Stimulated activated CD4-positive, alpha-beta T cell treated with anti-CD3 and anti-CD28 coated beads, Interleukin-4, amount 100 ng/mL, for 24 hours (primary cell): ENCODE measurements around the gene HDAC9.
A peak's percentile ranks its signal among the peaks of the same experiment; 100 is the strongest.
"Not testable (repeated sequence)": the region's sequence is repeated elsewhere in the genome, so short reads cannot be mapped to it uniquely, and the experiment has no call there.

Source experiments
- DNase-seq: peaks from one replicate; pipeline ENCODE4 v3.0.0-alpha.2; 2020

The HDAC9 gene

DNA sequence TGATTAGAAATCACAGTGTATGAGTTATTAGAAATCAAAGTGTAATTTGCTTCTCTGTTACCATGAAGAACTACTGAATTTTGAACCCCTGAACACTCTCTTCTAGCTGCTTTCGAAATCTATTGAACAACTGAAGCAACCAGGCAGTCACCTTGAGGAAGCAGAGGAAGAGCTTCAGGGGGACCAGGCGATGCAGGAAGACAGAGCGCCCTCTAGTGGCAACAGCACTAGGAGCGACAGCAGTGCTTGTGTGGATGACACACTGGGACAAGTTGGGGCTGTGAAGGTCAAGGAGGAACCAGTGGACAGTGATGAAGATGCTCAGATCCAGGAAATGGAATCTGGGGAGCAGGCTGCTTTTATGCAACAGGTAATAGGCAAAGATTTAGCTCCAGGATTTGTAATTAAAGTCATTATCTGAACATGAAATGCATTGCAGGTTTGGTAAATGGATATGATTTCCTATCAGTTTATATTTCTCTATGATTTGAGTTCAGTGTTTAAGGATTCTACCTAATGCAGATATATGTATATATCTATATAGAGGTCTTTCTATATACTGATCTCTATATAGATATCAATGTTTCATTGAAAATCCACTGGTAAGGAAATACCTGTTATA is 170.7 kb downstream of the HDAC9 start:
- DNase-seq, result peak; percentile 57

DNA sequence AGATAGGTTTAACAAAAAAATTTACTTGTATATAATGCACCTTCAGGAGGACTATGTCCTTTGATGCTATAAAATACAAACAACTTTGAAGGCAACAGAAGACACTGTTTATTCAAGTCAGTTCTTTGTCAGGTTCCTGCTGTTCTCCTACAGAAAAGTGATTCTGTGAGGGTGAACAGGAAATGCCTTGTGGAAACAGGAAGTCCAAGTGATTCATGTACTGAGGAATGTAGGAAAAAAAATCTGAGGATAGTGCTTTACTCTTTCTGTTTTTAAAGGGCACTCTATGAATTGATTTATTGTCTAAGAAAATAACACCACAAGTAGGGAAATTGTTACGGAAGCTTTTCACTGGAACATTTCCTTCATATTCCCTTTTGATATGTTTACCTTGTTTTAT is 171.9 kb downstream of the HDAC9 start:
- no peak for DNase-seq

DNA sequence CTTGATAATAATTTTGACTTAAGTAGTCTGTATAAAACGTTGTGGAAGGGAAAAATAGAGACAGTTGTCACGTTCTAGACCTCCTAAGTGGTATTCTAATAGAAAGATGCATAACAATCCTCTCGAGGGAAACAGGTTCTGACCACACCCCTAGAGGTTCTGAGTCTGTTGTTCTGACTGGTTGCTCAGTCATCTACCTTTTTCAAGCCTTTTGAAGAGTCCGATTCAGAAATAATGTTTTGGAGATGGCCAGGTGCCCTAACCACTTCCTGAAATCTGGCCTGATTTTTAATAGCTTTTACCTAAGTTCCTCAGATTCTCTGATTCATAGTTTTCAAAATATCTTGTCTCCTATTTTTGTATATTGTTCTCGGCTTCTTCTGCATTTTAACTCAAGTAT is 175.6 kb downstream of the HDAC9 start:
- no peak for DNase-seq

DNA sequence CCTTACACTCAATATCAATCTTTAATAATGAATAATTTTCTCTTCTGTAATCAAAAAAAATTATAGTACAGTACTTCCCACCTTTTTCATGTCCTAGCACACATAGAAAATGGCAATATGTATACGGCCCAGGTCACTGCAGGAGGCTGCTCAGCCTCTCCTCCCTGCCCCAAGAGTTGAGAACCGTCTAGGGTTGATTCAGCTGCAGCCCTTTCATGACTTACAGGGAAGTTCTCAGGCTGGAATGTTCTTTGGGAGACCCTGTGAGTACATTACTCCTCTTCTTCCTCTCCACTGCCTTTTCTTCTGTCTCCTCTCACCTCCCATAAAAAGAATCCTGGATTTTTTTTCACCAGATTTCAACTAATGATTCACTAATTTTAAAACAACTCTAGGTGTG is 180.0 kb downstream of the HDAC9 start:
- no peak for DNase-seq

DNA sequence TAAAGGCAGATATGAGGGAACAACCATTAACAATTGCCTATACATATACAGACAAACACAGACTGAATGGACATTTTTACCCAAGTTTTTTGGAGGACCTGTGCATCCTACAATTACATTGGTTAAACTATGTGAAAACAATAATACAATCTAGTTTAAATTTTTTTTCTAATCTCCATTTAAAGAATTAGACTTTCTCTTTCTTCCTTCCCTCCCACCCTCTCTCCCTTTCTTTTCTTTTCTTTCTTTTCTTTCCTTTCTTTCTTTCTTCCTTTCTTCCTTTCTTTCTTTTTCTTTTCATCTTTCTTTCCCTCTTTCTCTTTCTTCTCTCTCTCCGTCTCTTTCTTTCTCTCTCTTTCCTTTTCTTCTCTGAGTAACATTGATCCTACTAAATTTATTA is 183.7 kb downstream of the HDAC9 start:
- no peak for DNase-seq

DNA sequence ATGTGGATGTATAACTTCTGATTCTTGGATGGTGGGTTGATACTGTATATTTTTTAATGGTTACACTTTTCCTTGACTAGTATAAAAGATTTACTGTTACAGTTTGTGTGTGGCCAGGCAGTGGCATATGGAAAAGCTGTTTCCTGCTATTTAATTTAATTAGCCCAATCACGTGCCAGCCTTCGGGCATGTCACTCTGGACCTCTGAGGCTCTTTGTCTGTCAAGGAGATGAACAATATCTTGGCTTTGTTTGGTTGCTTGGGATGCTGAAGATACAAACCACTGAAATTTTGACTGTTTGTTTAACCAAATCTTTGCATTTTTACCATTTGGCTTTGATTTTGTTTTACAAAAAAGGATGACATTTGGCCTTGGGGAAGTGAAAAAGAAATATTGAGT is 185.0 kb downstream of the HDAC9 start:
- no peak for DNase-seq

DNA sequence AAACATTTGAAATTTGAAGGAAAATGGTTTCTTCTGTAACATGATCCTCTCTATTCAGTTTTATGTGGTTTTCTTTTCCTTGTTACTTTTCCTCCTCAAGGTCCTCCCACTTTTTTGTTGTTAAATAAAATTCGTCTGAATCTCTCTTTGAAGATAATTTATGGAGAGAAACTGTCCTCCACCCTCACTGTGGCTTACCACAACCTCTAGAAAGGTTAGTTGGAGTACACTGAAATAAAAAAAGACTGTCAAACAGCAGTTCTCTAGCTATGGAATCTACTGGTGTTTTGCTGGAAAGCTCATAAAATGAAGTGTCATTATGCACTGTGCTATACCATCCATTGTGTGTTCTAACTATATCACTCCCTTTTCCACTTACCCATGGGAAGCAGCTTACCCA is 189.4 kb downstream of the HDAC9 start:
- no peak for DNase-seq

DNA sequence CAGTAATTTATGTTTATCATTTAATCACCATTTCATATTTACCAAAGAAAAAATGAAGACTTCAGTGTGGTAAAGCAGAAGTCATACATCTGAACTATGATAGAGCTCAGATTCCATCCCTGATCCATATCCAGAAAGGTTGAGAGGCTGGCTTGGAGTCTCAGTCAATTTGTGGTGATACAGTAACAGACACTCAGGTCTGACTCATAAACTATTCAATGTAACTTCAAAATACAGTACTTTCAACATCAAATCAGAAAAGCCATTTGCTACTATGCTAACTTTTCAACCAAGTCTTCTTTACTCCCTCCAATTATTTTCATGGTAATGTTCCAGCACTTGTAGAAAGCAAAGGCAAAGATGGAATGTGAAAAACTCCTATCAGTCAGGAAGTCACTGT is 190.4 kb downstream of the HDAC9 start:
- DNase-seq, result no peak

DNA sequence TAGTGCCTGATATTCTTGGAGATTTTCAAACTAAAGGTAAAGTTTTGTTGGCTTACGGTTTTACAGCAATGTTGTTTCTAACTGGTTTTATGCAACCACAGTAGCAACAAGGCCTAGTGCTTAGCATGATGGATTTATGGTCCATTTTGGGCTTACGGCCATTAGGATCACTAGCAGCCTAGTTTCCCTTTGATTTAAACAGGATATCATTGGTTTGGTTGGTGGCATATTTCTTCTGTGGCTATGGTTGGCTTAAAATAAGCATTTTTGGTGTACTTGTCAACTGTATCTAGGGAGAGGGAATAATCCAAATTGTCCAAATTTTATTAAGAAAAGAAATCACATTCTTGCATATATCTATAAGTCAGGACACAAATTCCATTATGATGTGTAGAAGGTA is 194.0 kb downstream of the HDAC9 start:
- DNase-seq, result no peak

DNA sequence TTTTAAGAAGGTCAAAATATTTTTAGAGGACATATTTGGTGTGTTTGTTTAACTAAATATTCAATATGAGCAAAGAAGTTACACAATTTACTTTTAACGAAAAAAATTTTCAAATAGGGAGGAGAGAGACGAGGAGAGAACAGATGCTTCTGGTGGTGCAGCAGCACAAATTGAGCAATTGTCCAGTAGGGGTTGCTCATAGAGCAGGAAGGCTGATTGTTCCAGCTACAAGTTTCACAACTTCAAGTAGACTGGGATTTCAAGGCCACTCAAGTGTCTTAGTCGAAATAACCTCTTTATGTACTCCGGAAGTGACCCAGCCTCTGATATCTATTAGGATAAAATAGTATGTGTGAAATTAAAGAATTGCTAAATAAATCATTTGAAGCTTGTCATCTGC is 197.9 kb downstream of the HDAC9 start:
- no peak for DNase-seq

DNA sequence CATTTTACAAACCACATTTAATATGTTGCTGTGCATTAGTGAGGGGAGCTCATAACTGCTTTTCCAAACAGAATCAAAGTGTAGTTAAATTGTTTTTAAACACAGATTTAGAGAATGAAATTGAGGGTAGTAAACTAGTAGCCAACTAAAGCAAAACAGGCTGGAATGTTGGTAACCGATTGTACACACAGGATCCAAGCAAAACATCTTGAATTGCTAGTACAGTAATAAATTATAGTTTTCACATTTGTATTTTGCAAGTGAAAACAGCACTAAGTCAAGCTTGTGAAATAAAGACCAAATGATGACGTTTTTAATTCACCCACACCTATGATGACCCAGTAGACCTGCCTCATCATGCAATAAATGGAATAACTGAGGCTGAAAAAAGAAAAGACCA is 198.3 kb downstream of the HDAC9 start:
- DNase-seq, result no peak

DNA sequence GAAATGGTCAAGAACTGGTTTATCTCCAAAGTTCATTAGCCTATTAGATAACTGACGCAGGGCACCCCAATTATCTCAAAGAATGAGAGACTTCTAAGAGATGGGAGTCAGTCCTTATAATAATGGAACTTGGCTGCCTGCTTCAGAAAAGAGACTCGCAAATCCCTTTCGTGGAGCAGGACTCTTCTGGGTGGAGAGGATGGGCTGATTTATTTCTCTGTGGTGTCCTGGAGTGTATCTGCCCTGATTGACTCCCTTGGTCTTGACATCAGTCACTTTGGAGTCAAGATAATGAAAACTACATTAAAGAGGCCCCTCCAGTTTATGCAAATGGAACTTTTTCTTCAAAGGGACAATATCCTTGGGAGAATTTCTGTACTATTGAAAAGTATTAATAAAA is 198.9 kb downstream of the HDAC9 start:
- no peak for DNase-seq

DNA sequence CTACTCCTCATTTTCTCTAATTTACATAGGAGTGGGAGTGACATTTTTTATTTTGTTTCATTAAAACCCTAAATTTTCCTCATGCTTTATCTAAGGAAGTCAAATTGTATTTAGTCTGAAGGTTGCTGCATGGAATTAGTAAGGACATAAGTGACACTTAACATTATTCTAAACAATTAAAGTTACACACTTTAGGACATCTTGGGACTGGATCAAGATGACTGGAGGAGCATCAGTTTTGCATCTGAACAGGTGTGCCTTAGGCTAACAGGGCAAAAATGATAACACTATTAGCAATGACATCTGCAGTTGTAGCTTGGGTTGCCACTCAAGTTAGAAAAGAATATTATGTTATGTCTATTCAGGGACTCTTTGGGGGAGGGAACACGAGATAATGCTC is 199.4 kb downstream of the HDAC9 start:
- DNase-seq, result no peak

DNA sequence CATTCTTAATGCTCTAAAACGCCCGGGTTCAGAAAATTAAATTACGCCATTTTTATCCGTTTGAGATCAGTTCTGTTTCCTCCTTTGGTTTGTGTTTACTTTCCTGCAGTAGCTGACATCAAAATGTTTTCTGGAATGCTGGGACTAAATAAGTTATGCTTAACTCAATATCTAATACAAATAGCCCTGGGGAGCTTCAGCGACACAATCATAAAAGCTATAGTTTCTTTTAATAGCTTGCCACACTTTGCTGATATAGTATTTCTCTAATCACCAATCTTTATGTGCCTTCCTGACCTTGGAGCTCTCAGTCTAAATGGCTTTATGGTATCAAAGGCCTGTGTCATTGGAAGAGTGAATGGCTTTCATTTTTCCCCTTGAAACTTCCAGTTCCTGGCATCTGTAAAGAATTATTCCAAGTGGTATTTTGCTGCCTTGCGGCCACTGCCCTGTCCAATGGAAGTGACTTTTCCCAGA is 202.7 kb downstream of the HDAC9 start:
- no peak for DNase-seq

DNA sequence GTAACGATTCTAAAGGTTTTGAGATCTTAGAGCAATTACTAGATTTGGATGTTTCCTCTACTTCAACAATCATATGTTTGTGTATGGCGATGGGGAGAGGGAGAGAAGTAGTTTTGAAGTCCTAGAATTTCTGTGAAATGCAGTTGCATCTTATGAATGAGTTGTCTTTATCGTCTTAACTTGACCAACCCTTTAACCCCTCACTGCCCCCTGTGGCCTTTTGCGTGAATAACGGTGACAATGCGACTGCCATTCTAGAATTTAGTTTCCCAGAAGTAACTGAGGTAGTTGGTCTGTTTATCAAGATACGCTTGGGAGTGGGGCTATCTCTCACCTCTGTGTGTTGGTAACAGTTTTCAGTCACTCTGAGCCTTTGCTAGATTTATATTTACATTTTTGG is 204.6 kb downstream of the HDAC9 start:
- DNase-seq, result no peak

DNA sequence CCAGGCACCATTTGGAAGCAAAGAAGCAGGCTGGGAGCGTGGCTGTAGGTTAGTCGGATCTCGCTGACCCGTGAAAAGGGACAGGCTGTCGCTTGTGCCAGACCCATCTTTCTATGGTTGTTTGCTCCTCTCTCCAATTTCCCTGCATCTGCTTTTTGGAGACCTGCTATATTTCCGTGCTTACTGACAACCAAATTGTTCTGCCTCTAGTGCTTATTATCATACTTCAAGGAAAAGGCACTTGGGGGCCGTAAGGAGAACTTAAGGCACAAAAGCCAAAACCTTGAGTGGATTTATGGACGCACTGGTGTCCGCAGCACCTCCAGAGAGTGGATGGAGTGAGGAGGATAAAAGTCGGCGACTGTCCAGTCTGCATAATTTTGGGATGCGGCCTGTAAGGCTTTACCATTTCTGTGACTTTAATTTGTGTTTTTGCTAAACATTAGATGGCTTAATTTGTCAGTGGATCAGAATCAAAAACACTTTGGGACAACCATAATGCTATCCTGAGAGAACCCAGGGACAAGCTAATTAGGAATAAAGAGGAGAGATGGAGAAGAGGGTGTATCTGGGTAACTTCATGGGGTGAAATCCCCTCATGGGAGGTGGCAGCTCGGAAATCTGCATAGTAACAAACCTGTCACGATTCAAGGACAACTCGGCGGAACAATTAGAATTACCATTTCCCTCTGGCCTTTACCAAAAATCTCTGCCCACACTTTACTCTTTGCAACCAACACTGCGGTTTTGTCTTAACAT is 206.7 kb downstream of the HDAC9 start:
- DNase-seq, result no peak

DNA sequence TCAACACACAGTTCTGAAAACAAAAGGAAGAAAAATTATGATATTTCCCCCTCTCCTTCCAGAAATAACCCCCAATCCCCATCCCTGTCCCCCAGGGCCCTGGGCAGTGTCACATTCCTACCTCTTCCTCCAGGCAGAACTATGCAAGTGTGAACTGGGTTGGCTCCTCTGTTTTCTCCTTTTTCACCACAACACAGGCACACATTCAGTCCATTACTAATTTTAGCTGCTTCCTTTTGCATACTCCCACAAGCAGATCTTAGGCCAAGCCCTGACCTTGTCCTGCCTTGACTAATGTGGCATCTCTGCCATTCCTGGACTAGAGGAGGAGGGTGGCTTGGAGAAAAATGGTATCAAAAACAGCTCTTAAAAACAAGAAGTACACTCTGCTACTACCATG is 208.1 kb downstream of the HDAC9 start:
- DNase-seq, result no peak

DNA sequence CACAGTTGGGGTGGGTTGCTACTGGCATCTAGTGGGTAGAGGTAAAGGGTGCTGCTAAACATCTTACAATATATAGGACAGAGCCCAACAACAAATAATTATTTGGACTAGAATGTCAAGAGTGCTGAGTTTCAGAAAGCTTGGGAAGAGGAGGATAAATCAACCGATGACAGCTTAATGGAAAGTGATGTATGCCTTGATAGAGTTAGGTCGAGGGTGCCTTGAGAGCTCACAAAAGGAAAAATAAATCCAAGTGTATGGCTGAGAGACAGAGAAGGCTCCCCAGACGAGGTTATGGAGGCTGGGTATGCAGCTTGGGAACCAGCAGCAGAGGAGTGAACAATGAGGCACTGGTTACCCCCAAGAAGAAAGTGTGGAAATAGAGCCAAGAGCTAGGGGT is 211.1 kb downstream of the HDAC9 start:
- no peak for DNase-seq

DNA sequence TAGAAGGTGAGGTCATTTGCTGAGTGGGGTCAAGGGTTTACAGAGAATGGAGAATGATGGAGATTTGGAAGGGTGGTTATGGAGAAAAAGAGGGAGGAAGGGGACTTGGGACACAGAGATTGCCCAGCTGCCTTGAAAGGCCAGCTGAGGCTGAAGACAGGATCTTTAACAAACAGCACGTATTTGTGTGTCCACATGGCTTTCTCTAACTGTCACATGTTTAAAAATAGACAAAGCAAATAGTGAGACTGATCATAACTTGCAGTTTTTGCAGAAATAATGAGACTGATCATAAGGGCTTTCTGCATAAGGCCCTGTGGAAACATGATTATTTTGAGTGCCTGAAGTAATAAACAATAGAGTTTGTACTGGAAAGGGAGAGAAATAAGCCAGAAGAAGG is 212.7 kb downstream of the HDAC9 start:
- no peak for DNase-seq

DNA sequence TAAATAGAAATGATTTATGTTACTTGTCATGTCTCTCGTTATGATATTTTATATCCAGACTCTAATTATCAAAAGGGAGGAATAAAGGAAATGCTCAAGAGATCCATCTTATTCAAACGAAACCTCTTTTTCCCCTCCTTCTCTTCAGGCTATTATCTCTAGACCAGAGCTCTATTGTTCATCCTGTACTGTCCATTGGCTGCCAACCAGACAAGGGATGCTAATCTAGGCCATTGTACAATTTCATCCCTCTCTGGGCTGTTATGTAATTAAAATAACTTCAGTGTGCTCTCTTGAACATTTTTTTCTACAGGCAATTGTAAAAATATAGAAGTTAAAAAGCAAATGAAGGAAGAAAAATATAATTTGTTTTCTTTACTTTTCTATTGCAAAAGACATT is 220.4 kb downstream of the HDAC9 start:
- DNase-seq, result no peak

DNA sequence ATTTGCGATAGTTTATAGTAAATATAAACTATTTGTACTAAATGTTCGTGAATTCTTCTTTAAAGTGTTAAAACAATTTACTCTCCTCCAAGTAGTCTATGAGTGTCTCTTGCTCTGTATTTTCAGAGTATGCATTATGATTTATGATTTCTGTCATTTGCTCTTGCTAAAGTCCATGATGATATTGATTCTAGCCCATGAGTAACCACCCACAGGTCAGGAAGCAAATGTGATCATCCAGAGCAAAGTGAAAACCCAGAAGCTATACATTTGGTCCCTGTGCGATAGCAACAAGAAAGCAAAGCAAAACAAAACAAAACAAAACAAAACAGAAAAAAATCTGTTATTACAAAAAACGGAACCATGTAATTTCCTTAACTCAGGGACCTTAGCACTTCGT is 225.9 kb downstream of the HDAC9 start:
- no peak for DNase-seq

DNA sequence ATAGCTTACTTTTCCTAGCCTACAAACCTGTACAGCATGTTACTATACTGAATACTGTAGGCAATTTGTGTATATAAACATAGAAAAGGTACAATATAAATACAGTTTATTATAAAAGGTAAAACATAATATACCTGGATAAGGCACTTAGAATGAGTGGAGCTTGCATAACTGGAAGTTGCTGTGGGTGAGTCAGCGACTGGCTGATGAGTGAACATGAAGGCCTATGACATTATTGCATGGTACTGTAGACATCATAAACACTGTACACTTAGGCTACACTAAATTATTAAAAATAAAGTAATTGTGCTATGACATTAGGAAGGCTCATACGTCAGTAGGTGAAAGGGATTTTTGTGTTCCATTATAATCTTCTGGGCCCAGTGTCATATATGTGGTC is 228.8 kb downstream of the HDAC9 start:
- no peak for DNase-seq

DNA sequence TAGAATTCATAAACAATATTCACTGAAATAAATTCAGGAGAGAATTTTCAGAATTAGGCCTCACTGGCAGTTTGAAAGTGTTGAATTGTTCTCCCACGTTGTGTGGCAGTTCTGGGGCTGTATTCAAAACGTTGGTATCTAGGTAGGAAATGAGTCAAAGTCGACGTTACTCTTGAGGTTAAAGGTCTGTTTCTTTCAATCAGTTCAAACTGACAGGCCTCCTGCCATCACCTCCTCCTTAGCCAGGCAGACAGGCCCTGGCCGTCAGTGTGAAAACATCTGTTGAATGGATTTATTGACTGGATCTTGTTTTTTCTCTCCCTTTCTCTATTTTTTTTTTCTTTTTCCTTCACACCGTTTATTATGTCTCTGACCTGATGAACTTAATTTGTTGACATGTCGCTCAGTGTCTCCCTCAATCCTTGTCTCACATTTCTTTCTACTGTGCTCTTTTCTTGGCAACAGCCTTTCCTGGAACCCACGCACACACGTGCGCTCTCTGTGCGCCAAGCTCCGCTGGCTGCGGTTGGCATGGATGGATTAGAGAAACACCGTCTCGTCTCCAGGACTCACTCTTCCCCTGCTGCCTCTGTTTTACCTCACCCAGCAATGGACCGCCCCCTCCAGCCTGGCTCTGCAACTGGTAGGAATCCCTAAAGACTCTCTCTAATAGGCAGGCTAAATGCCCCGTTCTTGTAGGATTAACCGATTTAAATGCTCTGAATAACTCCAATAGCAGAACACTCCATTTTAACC is 231.7 kb downstream of the HDAC9 start:
- no peak for DNase-seq

DNA sequence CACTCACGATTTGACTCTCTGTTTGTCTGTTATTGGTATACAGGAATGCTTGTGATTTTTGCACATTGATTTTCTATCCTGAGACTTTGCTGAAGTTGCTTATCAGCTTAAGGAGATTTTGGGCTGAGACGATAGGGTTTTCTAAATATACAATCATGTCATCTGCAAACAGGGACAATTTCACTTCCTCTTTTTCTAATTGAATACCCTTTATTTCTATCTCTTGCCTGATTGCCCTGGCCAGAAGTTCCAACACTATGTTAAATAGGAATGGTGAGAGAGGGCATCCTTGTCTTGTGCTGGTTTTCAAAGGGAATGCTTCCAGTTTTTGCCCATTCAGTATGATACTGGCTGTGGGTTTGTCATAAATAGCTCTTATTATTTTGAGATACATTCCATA is 240.5 kb downstream of the HDAC9 start:
- DNase-seq, result not testable (repeated sequence)
